Right atrium auricular region (tissue), 2 donors: Measurements from ENCODE around the gene RNF144A. TPM values are rescaled to one million over a fixed set of nuclear protein-coding genes. Genes with fewer than 3 reads are reported as not detected.

ENCODE experiments used
- DNase-seq: peaks from one replicate; pipeline ENCODE4 v3.0.0-alpha.2; 2019; ENCODE audit warnings: low spot score
- H3K27ac ChIP-seq, 2 donors: fragments of 200-600 bp; sonication (generic); 1 replicate in 1 of 2; 2 replicates in 1 of 2; pipeline ENCODE4 v1.5.1; 2016 to 2019
- H3K27me3 ChIP-seq, 2 donors: fragments of 200-600 bp; sonication (generic); one replicate each; pipeline versions ENCODE4 v1.5.1 to v1.6.0; 2017 to 2019
- H3K36me3 ChIP-seq: fragments of 200-600 bp; sonication (generic); one replicate; pipeline ENCODE4 v1.5.1; 2016
- H3K4me1 ChIP-seq, 2 donors: fragments of 200-600 bp; sonication (generic); one replicate each; pipeline versions ENCODE4 v1.5.1 to v1.6.0; 2017 to 2019
- H3K4me3 ChIP-seq, 2 donors: fragments of 200-600 bp; sonication (generic); 1 replicate in 1 of 2; 2 replicates in 1 of 2; pipeline ENCODE4 v1.5.1; 2017 to 2019; ENCODE audit warnings: mild to moderate bottlenecking in 1 of 2, moderate library complexity in 1 of 2
- H3K9me3 ChIP-seq, 2 donors: fragments of 200-600 bp; sonication (generic); one replicate each; pipeline ENCODE4 v1.5.1; 2019
- total RNA-seq, 2 donors: library from RNA; depleted of rRNA; stranded (reverse); fragments of >200 nt; gene quantifications; one replicate each; pipeline ENCODE4 v1.1.0, GENCODE V29; 2016
- TF ChIP-seq, protein P1 (sequence below), 2 donors: fragments of 200-600 bp; sonication (generic); IDR thresholded peaks; one replicate each; pipeline ENCODE4 v1.5.1; 2019; ENCODE audit warnings: antibody characterized with exemption in 2 of 2

The RNF144A gene
- total RNA-seq, 2 donors from 2014 or later = 8.2 to 12.6 TPM

DNA sequence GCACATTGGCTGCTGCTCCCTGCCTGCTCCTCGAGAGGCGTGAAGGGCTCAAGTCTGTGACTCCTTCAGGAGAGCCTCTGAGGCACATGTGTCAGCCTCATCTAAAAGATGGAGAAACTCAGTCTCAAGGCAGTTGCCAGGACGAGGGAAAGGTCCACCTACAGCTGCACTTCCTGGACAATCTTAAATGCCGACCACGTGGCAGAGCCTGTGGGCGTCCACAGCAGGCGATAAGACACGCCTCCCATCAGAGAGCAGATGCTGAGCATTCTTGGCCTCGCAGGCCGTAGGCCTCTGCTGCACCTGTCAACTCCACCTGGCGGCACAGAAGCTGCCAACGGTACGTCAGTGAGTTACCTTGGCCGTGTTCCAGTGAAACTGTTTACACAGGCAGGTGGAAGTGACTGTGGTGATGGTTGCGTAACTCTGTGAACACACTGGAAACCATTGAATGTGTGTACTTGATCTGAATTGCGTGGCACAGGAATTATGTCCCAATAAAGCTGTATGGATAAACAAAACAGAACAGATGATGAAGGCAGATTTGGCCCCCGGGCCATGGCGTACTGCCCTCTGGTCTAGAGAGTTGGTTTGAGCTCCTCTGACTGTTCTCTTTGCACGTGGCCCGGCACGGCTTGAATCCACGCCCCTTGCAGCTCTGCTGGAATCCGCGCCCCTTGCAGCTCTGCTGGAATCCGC is 114.5 kb downstream of the RNF144A start:
- TF ChIP-seq, protein P1, sequence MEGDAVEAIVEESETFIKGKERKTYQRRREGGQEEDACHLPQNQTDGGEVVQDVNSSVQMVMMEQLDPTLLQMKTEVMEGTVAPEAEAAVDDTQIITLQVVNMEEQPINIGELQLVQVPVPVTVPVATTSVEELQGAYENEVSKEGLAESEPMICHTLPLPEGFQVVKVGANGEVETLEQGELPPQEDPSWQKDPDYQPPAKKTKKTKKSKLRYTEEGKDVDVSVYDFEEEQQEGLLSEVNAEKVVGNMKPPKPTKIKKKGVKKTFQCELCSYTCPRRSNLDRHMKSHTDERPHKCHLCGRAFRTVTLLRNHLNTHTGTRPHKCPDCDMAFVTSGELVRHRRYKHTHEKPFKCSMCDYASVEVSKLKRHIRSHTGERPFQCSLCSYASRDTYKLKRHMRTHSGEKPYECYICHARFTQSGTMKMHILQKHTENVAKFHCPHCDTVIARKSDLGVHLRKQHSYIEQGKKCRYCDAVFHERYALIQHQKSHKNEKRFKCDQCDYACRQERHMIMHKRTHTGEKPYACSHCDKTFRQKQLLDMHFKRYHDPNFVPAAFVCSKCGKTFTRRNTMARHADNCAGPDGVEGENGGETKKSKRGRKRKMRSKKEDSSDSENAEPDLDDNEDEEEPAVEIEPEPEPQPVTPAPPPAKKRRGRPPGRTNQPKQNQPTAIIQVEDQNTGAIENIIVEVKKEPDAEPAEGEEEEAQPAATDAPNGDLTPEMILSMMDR (IDR thresholded peaks at IDR 0.05) = no peak
- DNase-seq = no peak
- Histone ChIP-seq H3K9me3 (no peaks in the 10 kb centered on the region), H3K36me3 (no peaks in the 10 kb centered on the region), H3K4me1 (peaks cover 0 to 28% of the 10 kb centered on the region in 2 donors), H3K27me3 (no peaks in the 10 kb centered on the region), H3K27ac (no peak overlapping the region), H3K4me3 (no peak overlapping the region)

GRCh38 chr2:7032371-7032770 is 115.2 kb downstream of the RNF144A start:
- Histone ChIP-seq H3K9me3 (no peaks in the 10 kb centered on the region), H3K36me3 (no peaks in the 10 kb centered on the region)

GRCh38 chr2:7033136-7033960 is 116.1 kb downstream of the RNF144A start:
- no peak for DNase-seq
- H3K36me3 ChIP-seq = no peaks in the 10 kb centered on the region
- TF ChIP-seq, protein P1 (IDR thresholded peaks at IDR 0.05) = no peak

More at GRCh38 chr2:7032371-7032770, 115.2 kb downstream of the RNF144A start:
- H3K4me1 ChIP-seq = peaks cover 0 to 28% of the 10 kb centered on the region in 2 donors
- no peak for DNase-seq
- H3K27me3 ChIP-seq = no peaks in the 10 kb centered on the region
- TF ChIP-seq, protein P1 (IDR thresholded peaks at IDR 0.05) = no peak
- no peak overlapping the region for H3K4me3 ChIP-seq
- no peak overlapping the region for H3K27ac ChIP-seq

DNA sequence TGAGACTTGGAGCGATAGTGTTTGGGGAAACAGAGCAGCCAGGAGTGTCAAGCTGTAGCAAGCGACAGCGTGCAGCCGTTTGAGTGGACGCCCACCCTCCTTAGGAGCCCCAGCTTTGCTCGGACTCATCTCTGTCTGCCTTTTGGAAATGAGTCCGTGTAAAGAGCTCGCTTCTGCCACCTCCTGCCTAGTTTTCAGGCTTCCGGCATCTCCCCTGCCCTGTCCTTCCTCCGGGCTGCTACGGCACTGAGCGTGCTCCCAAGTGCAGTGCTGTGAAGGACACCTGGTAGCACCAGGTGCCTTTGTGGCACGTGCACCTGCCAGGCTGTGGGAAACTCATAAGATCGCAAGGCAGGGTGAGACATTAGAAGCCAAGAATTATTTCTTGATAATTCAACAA is 117.1 kb downstream of the RNF144A start:
- Histone ChIP-seq H3K27ac (no peak overlapping the region), H3K36me3 (no peaks in the 10 kb centered on the region), H3K9me3 (no peaks in the 10 kb centered on the region), H3K27me3 (no peaks in the 10 kb centered on the region), H3K4me3 (no peak overlapping the region), H3K4me1 (peaks cover 0 to 15% of the 10 kb centered on the region in 2 donors)
- DNase-seq = no peak
- TF ChIP-seq, protein P1 (IDR thresholded peaks at IDR 0.05) = peak in 1 of 2 donors; percentile 57

More at GRCh38 chr2:7033136-7033960, 116.1 kb downstream of the RNF144A start:
- Histone ChIP-seq H3K27me3 (no peaks in the 10 kb centered on the region), H3K4me1 (peaks cover 0 to 24% of the 10 kb centered on the region in 2 donors), H3K27ac (no peak overlapping the region), H3K9me3 (no peaks in the 10 kb centered on the region), H3K4me3 (no peak overlapping the region)

GRCh38 chr2:7035884-7036283 is 118.7 kb downstream of the RNF144A start:
- Histone ChIP-seq H3K9me3 (no peaks in the 10 kb centered on the region), H3K4me3 (no peak overlapping the region), H3K36me3 (peaks cover 5% of the 10 kb centered on the region), H3K27me3 (no peaks in the 10 kb centered on the region), H3K27ac (no peak overlapping the region), H3K4me1 (peaks cover 0 to 11% of the 10 kb centered on the region in 2 donors)
- TF ChIP-seq, protein P1 (IDR thresholded peaks at IDR 0.05) = no peak
- DNase-seq = no peak
